OCI-LY1 (cell line): ENCODE measurements around the gene STK17A.

Source experiments
- EZH2 ChIP-seq: fragments of 200-600 bp; sonication (generic), shearing (Covaris generic); IDR thresholded peaks from 2 replicates; pipeline ENCODE4 v1.8.0; 2017; ENCODE audit warnings: borderline replicate concordance, mixed run types, mild to moderate bottlenecking, antibody characterized with exemption, low read length, moderate library complexity, mixed read lengths
- TF ChIP-seq, protein P1 (sequence below): fragments of 200-600 bp; sonication (generic), shearing (Covaris generic); IDR thresholded peaks from 2 replicates; pipeline ENCODE4 v1.5.1; 2017; ENCODE audit warnings: mild to moderate bottlenecking, antibody characterized with exemption, low read length, moderate library complexity, mixed read lengths

DNA sequence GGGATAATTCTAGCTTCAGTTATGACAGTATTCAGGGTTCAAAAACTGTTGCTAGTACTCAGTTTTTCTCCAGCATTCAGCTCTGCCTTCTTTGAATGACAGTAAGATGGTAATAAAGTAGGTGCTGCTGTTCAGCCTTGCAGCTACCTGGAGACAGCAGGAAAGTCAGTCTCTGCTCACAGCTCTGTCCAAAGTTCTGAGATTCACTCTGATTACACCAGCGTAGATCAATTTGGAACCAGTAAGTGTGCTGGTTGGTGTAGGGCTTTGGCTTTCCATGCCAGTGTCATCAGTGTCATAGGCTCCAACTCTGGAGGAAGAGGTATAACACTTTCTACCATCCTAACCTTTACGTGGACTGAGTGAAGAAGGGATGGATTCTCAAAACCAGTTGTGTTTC is 26.2 kb downstream of the STK17A start:
- TF ChIP-seq EZH2, result no peak
- TF ChIP-seq, protein P1, sequence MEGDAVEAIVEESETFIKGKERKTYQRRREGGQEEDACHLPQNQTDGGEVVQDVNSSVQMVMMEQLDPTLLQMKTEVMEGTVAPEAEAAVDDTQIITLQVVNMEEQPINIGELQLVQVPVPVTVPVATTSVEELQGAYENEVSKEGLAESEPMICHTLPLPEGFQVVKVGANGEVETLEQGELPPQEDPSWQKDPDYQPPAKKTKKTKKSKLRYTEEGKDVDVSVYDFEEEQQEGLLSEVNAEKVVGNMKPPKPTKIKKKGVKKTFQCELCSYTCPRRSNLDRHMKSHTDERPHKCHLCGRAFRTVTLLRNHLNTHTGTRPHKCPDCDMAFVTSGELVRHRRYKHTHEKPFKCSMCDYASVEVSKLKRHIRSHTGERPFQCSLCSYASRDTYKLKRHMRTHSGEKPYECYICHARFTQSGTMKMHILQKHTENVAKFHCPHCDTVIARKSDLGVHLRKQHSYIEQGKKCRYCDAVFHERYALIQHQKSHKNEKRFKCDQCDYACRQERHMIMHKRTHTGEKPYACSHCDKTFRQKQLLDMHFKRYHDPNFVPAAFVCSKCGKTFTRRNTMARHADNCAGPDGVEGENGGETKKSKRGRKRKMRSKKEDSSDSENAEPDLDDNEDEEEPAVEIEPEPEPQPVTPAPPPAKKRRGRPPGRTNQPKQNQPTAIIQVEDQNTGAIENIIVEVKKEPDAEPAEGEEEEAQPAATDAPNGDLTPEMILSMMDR, result no peak
